Esophagus squamous epithelium (tissue), 4 donors: Measurements from ENCODE around the gene VAV3.

Source experiments
- CTCF ChIP-seq, 6 experiments: fragments of 450-650 bp in 4 of 6; fragments of 200-600 bp in 2 of 6; sonication (generic) in 2 of 6; IDR thresholded peaks; one replicate each; pipeline ENCODE4 v1.5.1; 2016 to 2019; ENCODE audit warnings: antibody characterized with exemption in 6 of 6, mild to moderate bottlenecking in 4 of 6, moderate library complexity in 4 of 6
- POLR2A ChIP-seq, 4 donors: fragments of 450-650 bp; IDR thresholded peaks; one replicate each; pipeline ENCODE4 v1.6.1; 2017; ENCODE audit warnings: antibody characterized with exemption in 4 of 4, mild to moderate bottlenecking in 4 of 4, moderate library complexity in 3 of 4

GRCh38 chr1:107550358-107550757 lies 414.6 kb downstream of the VAV3 start:
- TF ChIP-seq CTCF (IDR thresholded peaks at IDR 0.05) (no peak), POLR2A (IDR thresholded peaks at IDR 0.05) (no peak)
